GM19438 (cell line): ENCODE results near the gene DLK1.

Experiments used
- ATAC-seq: cut with Tn5 transposase; IDR thresholded peaks from one replicate; pipeline ENCODE4 v1.9.1; 2021; ENCODE audit warnings: low read depth; ENCODE audit not compliant: unreplicated experiment

The DLK1 gene

DNA sequence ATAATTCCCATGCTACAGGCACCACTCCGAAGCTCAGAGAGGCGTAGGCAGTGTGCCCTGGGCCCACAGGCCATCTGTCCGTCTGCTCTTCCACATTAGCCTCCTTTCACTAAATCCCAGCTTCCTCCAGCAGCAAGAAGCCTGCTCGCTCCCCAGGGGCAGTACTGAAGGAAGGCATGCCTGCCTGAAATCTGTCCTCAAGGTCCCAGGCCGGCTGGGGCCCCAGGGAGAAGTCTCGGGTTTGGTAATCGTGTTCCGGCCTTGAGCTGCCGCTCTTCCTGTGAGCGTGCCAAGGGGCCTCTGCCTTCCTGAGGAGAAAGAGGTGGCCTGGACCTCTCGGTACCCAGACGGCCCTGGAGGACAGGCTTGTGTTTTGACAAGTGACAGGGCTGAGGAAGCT is 15.2 kb upstream of the DLK1 start:
- ATAC-seq: no peak

GRCh38 chr14:100712490-100712889 is 14.2 kb upstream of the DLK1 start:
- ATAC-seq: no peak

- no peak for ATAC-seq
Observed at GRCh38 chr14:100713705-100714104, 13.0 kb upstream of the DLK1 start.

DNA sequence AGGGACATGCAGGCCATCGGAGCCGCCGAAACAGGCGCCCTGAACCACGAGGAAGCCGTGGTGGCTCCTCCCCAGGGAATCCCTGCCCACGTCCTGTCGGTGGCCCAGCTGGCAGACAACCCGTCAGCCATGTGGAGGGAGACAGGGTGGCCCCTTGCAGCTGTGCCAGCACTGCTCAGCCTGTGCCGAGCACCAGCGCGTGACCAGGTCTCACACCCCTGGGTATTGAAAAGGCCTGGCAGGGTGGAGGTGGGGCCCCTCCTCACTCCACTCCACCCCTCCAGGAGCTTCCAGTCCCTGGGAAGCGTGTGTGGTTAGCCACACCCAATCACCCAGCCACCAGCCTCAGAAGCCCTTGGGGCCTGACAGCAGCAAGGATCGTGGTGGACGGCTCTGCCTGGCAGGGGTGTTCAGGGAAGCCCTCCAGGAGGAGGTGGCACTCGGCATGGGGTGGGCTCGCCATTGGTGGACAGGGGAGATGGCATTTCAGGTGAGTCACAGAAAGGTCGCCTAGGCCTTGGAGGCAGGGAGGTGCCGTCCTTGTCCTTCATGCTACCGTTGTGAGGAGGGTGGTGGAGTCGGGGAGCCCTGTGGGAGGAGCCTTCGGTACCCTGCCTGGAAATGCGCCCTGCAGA is 12.3 kb upstream of the DLK1 start:
- no peak for ATAC-seq

- ATAC-seq: no peak
Observed at GRCh38 chr14:100715332-100715731, 11.4 kb upstream of the DLK1 start.

GRCh38 chr14:100715803-100716202 is 10.9 kb upstream of the DLK1 start:
- ATAC-seq: no peak

DNA sequence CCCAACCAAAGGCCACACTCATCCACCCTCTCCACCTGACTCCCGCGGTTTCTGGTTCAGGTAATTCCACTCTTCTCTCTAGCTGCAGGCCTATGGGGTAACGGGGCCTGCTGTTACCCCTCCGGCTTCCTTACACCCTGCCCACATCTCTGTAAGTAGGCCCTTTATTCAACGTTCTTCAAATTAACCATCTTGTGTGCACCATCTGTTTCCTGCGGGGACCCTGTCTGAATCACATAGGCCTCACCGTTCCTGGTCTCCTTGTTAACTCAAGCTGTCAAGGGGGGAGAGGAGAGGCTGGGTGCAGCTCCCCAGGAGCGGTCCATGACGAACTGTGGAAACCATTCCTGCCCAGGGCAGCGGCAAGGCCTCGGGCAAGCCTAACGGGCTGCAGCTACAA is 9.3 kb upstream of the DLK1 start:
- no peak for ATAC-seq

- ATAC-seq: no peak
Observed at GRCh38 chr14:100719976-100720520, 6.6 kb upstream of the DLK1 start.

DNA sequence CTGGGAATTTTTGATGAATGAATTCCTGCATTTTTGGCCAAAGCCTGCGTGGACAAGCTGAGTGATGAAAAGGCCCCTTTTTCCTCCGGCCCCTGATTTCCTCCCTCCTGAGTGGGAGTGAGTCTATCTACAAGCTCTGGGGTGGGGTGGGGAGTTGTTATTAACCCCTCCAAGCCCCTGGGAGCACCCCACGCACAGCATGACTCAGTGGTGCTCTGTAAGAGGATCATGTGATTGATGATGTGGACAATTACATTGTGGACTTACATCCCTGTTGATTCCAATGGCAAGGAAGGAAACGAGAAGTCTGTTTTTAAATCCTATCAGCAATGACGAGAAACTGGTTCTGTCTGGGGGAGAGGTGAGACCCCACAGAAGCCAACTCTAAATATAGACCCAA is 5.1 kb upstream of the DLK1 start:
- ATAC-seq: no peak

- ATAC-seq: no peak
Observed at GRCh38 chr14:100722367-100722766, 4.3 kb upstream of the DLK1 start.

- no peak for ATAC-seq
Observed at GRCh38 chr14:100723135-100723829, 3.4 kb upstream of the DLK1 start.

DNA sequence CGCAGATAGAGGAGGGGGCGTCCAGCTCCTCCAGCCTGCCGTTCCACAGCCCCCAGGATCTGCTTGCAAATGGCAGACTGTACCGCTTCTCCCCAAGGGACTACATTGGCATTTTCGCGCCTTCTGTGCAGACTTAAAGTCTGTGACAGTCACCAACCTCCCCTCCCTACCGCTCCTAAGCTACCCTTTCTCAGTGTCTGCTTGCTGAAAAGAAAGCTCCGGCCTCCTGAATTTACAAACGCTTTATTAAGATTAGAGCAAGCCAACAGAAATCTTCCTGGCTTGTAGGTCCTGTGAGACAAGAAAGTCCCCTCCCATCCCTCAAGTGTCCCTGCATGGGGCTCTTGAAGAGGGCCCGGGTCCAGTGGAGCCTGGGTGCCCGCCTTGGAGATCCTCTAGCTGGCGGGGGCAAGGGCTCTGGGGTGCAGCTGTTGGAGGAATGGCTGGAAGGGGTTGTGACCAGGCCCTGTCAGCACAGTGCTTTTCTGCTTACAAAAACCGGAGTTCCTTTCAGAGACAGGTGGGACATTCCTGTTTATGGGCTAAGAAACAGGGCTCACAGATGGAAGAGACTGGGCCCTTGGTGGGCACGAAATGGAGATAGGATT is 2.8 kb upstream of the DLK1 start:
- ATAC-seq: no peak

GRCh38 chr14:100724536-100724935 is 2.2 kb upstream of the DLK1 start:
- no peak for ATAC-seq

GRCh38 chr14:100725587-100726387 is 905 bp upstream of the DLK1 start:
- ATAC-seq: no peak

- ATAC-seq: no peak
Observed at GRCh38 chr14:100727086-100727872, 587 bp downstream of the DLK1 start.

GRCh38 chr14:100727873-100728240 is 1.2 kb downstream of the DLK1 start:
- ATAC-seq: no peak

GRCh38 chr14:100728962-100729361 is 2.3 kb downstream of the DLK1 start:
- ATAC-seq: no peak

DNA sequence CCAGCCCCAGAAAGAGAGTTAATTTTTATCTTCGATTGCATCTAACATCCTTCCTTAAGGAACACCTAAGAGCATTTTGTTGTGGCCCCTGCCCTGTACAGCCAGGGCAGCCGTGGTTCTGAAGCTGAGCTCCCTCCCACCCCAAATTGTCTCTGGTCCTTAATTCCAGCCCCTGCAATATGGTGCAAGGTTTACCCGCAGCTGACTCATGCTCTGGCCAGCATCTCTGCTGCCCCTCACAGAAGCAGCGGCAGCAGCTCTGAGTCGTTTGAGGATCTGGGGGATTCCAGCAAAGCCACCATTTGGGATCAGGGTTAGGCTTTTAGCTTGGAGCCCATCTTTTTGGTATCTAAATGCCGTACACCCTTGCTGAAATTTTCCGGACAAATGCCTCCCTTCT is 3.3 kb downstream of the DLK1 start:
- no peak for ATAC-seq

DNA sequence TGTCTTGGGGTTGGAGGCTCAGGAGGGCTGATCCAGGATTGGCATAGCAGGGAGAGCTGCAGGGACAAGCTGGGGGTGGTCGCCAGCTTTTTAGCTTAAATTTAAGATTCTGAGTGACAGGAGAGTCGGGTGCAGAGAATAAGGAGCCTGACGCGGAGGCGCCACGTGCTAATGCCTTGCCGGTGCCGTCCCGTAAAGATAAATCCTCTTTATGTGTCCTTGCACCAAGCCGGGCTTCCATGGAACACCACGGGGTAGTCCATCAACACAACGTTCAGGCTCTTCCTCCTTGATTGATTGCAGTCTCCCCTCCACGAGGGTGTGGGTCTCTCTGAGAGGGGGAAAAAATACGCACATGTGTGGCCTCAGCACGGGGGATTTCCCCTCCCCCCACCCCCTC is 3.9 kb downstream of the DLK1 start:
- no peak for ATAC-seq

DNA sequence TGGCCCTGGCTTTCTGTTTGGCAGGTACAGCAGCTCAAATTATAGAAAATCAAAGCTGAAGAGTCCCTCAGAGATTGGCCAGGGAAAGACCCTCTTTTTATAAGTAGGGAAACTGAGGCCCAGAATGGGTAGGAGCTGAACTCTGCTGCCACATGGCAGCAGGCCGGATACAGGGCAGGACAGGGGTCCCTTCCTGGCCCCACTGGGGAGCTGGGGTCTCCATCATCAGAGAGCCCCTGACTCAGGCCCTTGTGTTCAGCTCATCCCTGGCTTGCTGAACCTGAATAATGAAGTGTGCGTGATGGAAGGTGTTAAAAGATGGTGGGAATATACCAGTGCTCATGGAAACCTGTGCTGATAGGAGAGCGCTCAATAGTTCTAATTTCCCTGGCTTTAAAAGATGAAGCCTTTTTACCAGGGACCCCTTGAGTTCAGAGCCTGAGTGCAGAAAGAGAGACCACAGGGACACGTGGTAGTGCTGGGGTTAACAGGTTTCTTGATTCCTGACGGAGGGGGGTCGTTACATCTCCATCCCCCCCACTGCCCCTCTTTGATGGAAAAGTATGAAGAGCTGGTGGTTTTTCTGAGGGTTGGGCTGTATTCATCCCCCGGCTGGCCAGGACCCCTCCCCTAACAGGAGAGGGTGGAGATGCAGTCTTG is 4.4 kb downstream of the DLK1 start:
- ATAC-seq: no peak
